K562 (cell line): Measurements from ENCODE around the gene E2F7. TPM values are rescaled to one million over a fixed set of nuclear protein-coding genes. Genes with fewer than 3 reads are reported as not detected.

Experiments
- ATAC-seq: fragments of 200-7000 bp; cut with Tn5 transposase; 3 replicates; pipeline ENCODE4 v1.9.1; 2020; ENCODE audit warnings: moderate library complexity
- BruUV-seq: library from RNA; stranded (reverse); fragments of 400-500 nt; replicated peaks from 2 replicates; lab custom pipeline; 2021; lab: Mats Ljungman, UMichigan
- CTCF ChIA-PET: fragments of 300-600 bp; formaldehyde crosslinking; extraction: SDS; loops from one replicate; lab custom pipeline; 2021; ENCODE audit warnings: low intra/inter-chr PET ratio; lab: Yijun Ruan, JAX
- POLR2A ChIA-PET: fragments of 300-600, 350-650 bp; sonication (Branson Sonifier 250); formaldehyde crosslinking; extraction: SDS; loops from one replicate; lab custom pipeline; 2021; ENCODE audit warnings: antibody characterized with exemption, inconsistent platforms; lab: Yijun Ruan, JAX
- DNase-seq, 4 experiments: peaks; one replicate each; pipeline versions ENCODE4 v3.0.0 to v3.0.0-alpha.2; 2011 to 2018; ENCODE audit warnings: low spot score in 3 of 4, mixed read lengths in 3 of 4; ENCODE audit errors: extremely low read depth in 1 of 4
- FAIRE-seq: peaks from 2 replicates; lab custom pipeline; 2011; peaks lifted over from hg19 to GRCh38; lab: Jason Lieb, UNC
- H2AFZ ChIP-seq: 2 replicates; pipeline ENCODE4 v1.6.0; 2011; ENCODE audit warnings: low read depth, low read length, control low read depth, inconsistent platforms
- H3K27ac ChIP-seq: fragments of 200-600 bp; 3 replicates; pipeline ENCODE4 v1.8.0; 2011; ENCODE audit warnings: low read depth, mild to moderate bottlenecking, control low read depth, inconsistent platforms, low read length, moderate library complexity, mixed read lengths; ENCODE audit errors: extremely low read depth
- H3K27me3 ChIP-seq, 2 experiments: fragments of 300-600 bp in 1 of 2; 2 replicates in 1 of 2; 3 replicates in 1 of 2; pipeline versions ENCODE4 v1.6.0 to v1.8.0; 2011; ENCODE audit warnings: inconsistent platforms in 2 of 2, low read length in 2 of 2, mild to moderate bottlenecking in 1 of 2, mixed read lengths in 1 of 2, moderate library complexity in 1 of 2; ENCODE audit not compliant: control insufficient read depth in 2 of 2, insufficient read depth in 2 of 2
- H3K36me3 ChIP-seq: fragments of 300-600 bp; 3 replicates; pipeline ENCODE4 v1.8.0; 2011; ENCODE audit warnings: mild to moderate bottlenecking, low read length, inconsistent platforms; ENCODE audit not compliant: control insufficient read depth, insufficient read depth
- H3K4me1 ChIP-seq, 2 experiments: fragments of 200-600 bp in 1 of 2; replicated peaks in 1 of 2; 2 replicates in 1 of 2; 3 replicates in 1 of 2; pipeline versions ENCODE4 v1.5.1 to v1.8.0; 2011; ENCODE audit warnings: inconsistent platforms in 2 of 2, low read length in 2 of 2, mild to moderate bottlenecking in 1 of 2, mixed read lengths in 1 of 2, moderate library complexity in 1 of 2; ENCODE audit not compliant: control insufficient read depth in 2 of 2, insufficient read depth in 2 of 2
- H3K4me2 ChIP-seq: 2 replicates; pipeline ENCODE4 v1.6.1; 2011; ENCODE audit warnings: low read length, control low read depth, inconsistent platforms, mixed read lengths; ENCODE audit not compliant: insufficient read depth
- H3K4me3 ChIP-seq: fragments of 200-600 bp; sonication (generic), shearing (Covaris generic); 2 replicates; pipeline ENCODE4 v1.5.1; 2016; ENCODE audit warnings: control low read depth, inconsistent platforms
- H3K79me2 ChIP-seq: fragments of 200-600 bp; 3 replicates; pipeline ENCODE4 v1.8.0; 2011; ENCODE audit warnings: low read length, inconsistent platforms; ENCODE audit not compliant: control insufficient read depth, insufficient read depth
- H3K9ac ChIP-seq, 2 experiments: 2 replicates each; pipeline versions ENCODE4 v1.6.0 to v1.6.1; 2011; ENCODE audit warnings: low read depth in 2 of 2, low read length in 2 of 2, control low read depth in 1 of 2, inconsistent platforms in 1 of 2, mild to moderate bottlenecking in 1 of 2, mixed read lengths in 1 of 2; ENCODE audit not compliant: insufficient read depth in 1 of 2
- H3K9me1 ChIP-seq: one replicate; pipeline ENCODE4 v1.6.0; 2011; ENCODE audit warnings: inconsistent platforms, mild to moderate bottlenecking, low read length, moderate library complexity; ENCODE audit not compliant: control insufficient read depth, insufficient read depth
- H3K9me3 ChIP-seq: replicated peaks from 2 replicates; pipeline ENCODE4 v1.5.1; 2011; ENCODE audit warnings: low read depth, low read length, inconsistent platforms; ENCODE audit not compliant: control insufficient read depth, insufficient read depth
- H4K20me1 ChIP-seq: replicated peaks from 2 replicates; pipeline ENCODE4 v1.6.1; 2011; ENCODE audit warnings: low read length, inconsistent platforms, mixed read lengths; ENCODE audit not compliant: control insufficient read depth, insufficient read depth
- EZH2 ChIP-seq: IDR thresholded peaks from 2 replicates; pipeline ENCODE4 v1.6.1; 2012; ENCODE audit warnings: low read depth, mild to moderate bottlenecking, inconsistent platforms, low read length, borderline replicate concordance
- ILK ChIP-seq: fragments of 450-650 bp; IDR thresholded peaks from 2 replicates; pipeline ENCODE4 v1.6.1; 2016; ENCODE audit warnings: missing genetic modification characterization, low read depth, mild to moderate bottlenecking, missing compliant biosample characterization, moderate library complexity, borderline replicate concordance
- MBD2 ChIP-seq: sonication (generic); IDR thresholded peaks from 2 replicates; pipeline ENCODE4 v1.6.1; 2016; ENCODE audit warnings: low read depth, borderline replicate concordance
- NCOA6 ChIP-seq: fragments of 450-650 bp; IDR thresholded peaks from 2 replicates; pipeline ENCODE4 v1.6.1; 2017; ENCODE audit warnings: mild to moderate bottlenecking
- NONO ChIP-seq, 2 experiments: fragments of 200-400 bp in 1 of 2; fragments of 450-650 bp in 1 of 2; formaldehyde crosslinking in 1 of 2; IDR thresholded peaks; 2 replicates each; pipeline ENCODE4 v1.6.1; 2017; ENCODE audit warnings: low read depth in 2 of 2, mild to moderate bottlenecking in 2 of 2, moderate library complexity in 2 of 2, low read length in 1 of 2
- PYGO2 ChIP-seq: fragments of 450-650 bp; IDR thresholded peaks from 2 replicates; pipeline ENCODE4 v1.6.1; 2016; ENCODE audit warnings: mild to moderate bottlenecking, missing genetic modification characterization, moderate library complexity, missing compliant biosample characterization
- RAD21 ChIP-seq, 2 experiments: fragments of 250-450 bp in 1 of 2; fragments of 450-650 bp in 1 of 2; sonication (Bioruptor Pico) in 1 of 2; formaldehyde crosslinking in 1 of 2; IDR thresholded peaks in 1 of 2; conservative IDR thresholded peaks in 1 of 2; 2 replicates each; pipeline versions ENCODE4 v1.4.0 to v1.8.0; 2020 to 2022; ENCODE audit warnings: mild to moderate bottlenecking in 2 of 2, moderate library complexity in 1 of 2
- RB1 ChIP-seq: fragments of 450-650 bp; IDR thresholded peaks from 2 replicates; pipeline ENCODE4 v1.6.1; 2017; ENCODE audit warnings: low read depth, mild to moderate bottlenecking
- ZNF561 ChIP-seq: fragments of 450-650 bp; formaldehyde crosslinking; conservative IDR thresholded peaks from 2 replicates; pipeline ENCODE4 v1.4.0; 2020; ENCODE audit warnings: mild to moderate bottlenecking, moderate library complexity
- WGBS: fragments of 100-300 bp; shearing (Covaris generic); methylation state at CpG from one replicate; pipeline ENCODE4 v1.1.6; 2016; ENCODE audit warnings: low coverage, mixed read lengths; ENCODE audit not compliant: insufficient coverage; ENCODE audit errors: missing lambda C conversion rate; 5-methylcytosine and 5-hydroxymethylcytosine counted together
- in situ Hi-C: fragments of 300-500 bp; cut with MboI; formaldehyde crosslinking; loops from 4 replicates; pipeline ENCODE4 v1.15.0; 2018; ENCODE audit warnings: inconsistent platforms, mixed read lengths
- intact Hi-C: fragments of 100-400 bp; cut with micrococcal nuclease; formaldehyde crosslinking; loops from 2 replicates; pipeline ENCODE4 v1.14.2; 2022
- polyA plus RNA-seq, 8 experiments: library from polyadenylated mRNA; depleted of rRNA in 4 of 8; stranded (reverse) in 5 of 8; unstranded in 3 of 8; fragments of >200 nt; fragmentation: Nextera tagmentation in 2 of 8; fragmentation: Illumina TruSeq in 1 of 8; extraction: Ambion mirVana in 2 of 8; extraction: Trizol in 1 of 8; gene quantifications; 2 replicates each; pipeline versions ENCODE4 v1.2.1 to v1.2.3, GENCODE V29; 2011 to 2014; ENCODE audit warnings: inconsistent platforms in 1 of 8, missing spikeins in 1 of 8
- total RNA-seq, 7 experiments: library from RNA; depleted of rRNA in 6 of 7; stranded (reverse); fragments of >200 nt in 6 of 7; fragmentation: Illumina TruSeq in 2 of 7; extraction: Trizol in 2 of 7; gene quantifications; 2 replicates each; pipeline versions ENCODE4 v1.2.1 to v1.2.3, GENCODE V29; 2011 to 2021; ENCODE audit warnings: low replicate concordance in 1 of 7
- TF ChIP-seq, protein P1 (sequence below): sonication (generic); IDR thresholded peaks from 2 replicates; pipeline ENCODE4 v1.6.1; 2016
- TF ChIP-seq, protein P2 (sequence below), 2 experiments: fragments of 450-650 bp; conservative IDR thresholded peaks; 2 replicates each; pipeline ENCODE4 v1.6.1; 2017; ENCODE audit warnings: mild to moderate bottlenecking in 2 of 2, moderate library complexity in 2 of 2
- TF ChIP-seq, protein P3 (sequence below): sonication (generic); formaldehyde crosslinking; IDR thresholded peaks from 2 replicates; pipeline ENCODE4 v1.8.1; 2023; ENCODE audit warnings: mild to moderate bottlenecking, missing genetic modification reagents
- TF ChIP-seq, protein P4 (sequence below), 2 experiments: fragments of 450-650 bp in 1 of 2; sonication (generic) in 1 of 2; formaldehyde crosslinking in 1 of 2; IDR thresholded peaks in 1 of 2; conservative IDR thresholded peaks in 1 of 2; 2 replicates each; pipeline versions ENCODE4 v1.6.1 to v1.8.1; 2016 to 2023; ENCODE audit warnings: mild to moderate bottlenecking in 2 of 2, moderate library complexity in 2 of 2, inconsistent platforms in 1 of 2, missing genetic modification reagents in 1 of 2
- TF ChIP-seq, protein P5 (sequence below): fragments of 450-650 bp; IDR thresholded peaks from 2 replicates; pipeline ENCODE4 v1.6.1; 2016
- TF ChIP-seq, protein P6 (sequence below): sonication (generic); formaldehyde crosslinking; IDR thresholded peaks from 2 replicates; pipeline ENCODE4 v1.8.1; 2022; ENCODE audit warnings: missing genetic modification reagents

E2F7 gene
- total and polyA plus RNA-seq, 9 of the 15 experiments (the other 6 are each of a cell fraction or from before 2014, with no cell fraction given) = 3.4 to 13.6 (median 8.1) TPM

DNA sequence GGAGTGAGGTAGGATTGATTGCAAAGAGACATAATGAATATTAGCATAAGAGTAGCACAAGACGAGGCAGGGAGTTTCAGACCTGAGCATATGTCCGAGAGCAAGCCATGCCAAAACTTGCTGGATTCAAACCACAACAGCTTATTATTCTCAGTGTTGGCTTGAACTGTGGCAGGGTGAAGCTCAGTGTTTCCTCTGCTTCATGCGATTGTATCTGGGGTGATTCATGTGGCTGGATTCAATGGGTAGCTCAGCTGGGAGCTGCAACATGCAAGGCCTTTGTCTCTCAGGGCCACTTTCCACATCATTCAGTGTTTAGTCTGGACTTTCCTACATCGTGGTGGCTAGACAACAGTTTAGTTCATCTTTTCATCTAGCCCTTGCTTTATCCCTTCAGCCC, 22.1 kb upstream of the E2F7 start:
- Histone ChIP-seq H3K9me1 (no peaks in the 10 kb centered on the region), H3K27me3 (no peaks in the 10 kb centered on the region), H3K4me3 (no peak overlapping the region), H3K9me3 (no peaks in the 10 kb centered on the region), H2AFZ (no peak overlapping the region), H3K4me1 (no peaks in the 10 kb centered on the region), H3K79me2 (no peaks in the 10 kb centered on the region), H3K27ac (no peak overlapping the region), H3K36me3 (no peaks in the 10 kb centered on the region), H3K9ac (no peak overlapping the region), H4K20me1 (no peaks in the 10 kb centered on the region), H3K4me2 (no peak overlapping the region)
- intact Hi-C loops = no loop called here
- ATAC-seq (no peak), DNase-seq (no peak), FAIRE-seq (no peak)
- no TSS peak for BruUV-seq
- in situ Hi-C loops = no loop called here
- ChIA-PET POLR2A (interaction anchor here (1.4 kb wide), 1 partner anchor 11 kb away, joined by 3 read pairs; no protein-coding TSS in a partner anchor), CTCF (no interaction called here)
- WGBS = 4% methylated on average over 4 of the region's 4 CpGs
- no peak for TF ChIP-seq RAD21 (CRISPR knock-in tag; conservative IDR thresholded peaks at IDR 0.05 in 1 of 2, IDR thresholded peaks at IDR 0.05 in 1 of 2)
- TF ChIP-seq, protein P1, sequence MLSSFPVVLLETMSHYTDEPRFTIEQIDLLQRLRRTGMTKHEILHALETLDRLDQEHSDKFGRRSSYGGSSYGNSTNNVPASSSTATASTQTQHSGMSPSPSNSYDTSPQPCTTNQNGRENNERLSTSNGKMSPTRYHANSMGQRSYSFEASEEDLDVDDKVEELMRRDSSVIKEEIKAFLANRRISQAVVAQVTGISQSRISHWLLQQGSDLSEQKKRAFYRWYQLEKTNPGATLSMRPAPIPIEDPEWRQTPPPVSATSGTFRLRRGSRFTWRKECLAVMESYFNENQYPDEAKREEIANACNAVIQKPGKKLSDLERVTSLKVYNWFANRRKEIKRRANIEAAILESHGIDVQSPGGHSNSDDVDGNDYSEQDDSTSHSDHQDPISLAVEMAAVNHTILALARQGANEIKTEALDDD = no peak
- no peak for TF ChIP-seq RB1
- TF ChIP-seq, protein P2, sequence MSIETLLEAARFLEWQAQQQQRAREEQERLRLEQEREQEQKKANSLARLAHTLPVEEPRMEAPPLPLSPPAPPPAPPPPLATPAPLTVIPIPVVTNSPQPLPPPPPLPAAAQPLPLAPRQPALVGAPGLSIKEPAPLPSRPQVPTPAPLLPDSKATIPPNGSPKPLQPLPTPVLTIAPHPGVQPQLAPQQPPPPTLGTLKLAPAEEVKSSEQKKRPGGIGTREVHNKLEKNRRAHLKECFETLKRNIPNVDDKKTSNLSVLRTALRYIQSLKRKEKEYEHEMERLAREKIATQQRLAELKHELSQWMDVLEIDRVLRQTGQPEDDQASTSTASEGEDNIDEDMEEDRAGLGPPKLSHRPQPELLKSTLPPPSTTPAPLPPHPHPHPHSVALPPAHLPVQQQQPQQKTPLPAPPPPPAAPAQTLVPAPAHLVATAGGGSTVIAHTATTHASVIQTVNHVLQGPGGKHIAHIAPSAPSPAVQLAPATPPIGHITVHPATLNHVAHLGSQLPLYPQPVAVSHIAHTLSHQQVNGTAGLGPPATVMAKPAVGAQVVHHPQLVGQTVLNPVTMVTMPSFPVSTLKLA (conservative IDR thresholded peaks at IDR 0.05) = no peak
- no peak for TF ChIP-seq NCOA6
- TF ChIP-seq, protein P3, sequence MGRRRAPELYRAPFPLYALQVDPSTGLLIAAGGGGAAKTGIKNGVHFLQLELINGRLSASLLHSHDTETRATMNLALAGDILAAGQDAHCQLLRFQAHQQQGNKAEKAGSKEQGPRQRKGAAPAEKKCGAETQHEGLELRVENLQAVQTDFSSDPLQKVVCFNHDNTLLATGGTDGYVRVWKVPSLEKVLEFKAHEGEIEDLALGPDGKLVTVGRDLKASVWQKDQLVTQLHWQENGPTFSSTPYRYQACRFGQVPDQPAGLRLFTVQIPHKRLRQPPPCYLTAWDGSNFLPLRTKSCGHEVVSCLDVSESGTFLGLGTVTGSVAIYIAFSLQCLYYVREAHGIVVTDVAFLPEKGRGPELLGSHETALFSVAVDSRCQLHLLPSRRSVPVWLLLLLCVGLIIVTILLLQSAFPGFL (CRISPR knock-in tag) = no peak
- no peak for TF ChIP-seq MBD2
- TF ChIP-seq, protein P4, sequence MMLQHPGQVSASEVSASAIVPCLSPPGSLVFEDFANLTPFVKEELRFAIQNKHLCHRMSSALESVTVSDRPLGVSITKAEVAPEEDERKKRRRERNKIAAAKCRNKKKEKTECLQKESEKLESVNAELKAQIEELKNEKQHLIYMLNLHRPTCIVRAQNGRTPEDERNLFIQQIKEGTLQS (IDR thresholded peaks at IDR 0.05) = no peak
- TF ChIP-seq, protein P4 (CRISPR knock-in tag; conservative IDR thresholded peaks at IDR 0.05) = no peak
- TF ChIP-seq NONO (IDR thresholded peaks at IDR 0.05; ENCODE audit: low read depth in 2 of 2, low read length in 1 of 2) = no peak
- TF ChIP-seq, protein P5, sequence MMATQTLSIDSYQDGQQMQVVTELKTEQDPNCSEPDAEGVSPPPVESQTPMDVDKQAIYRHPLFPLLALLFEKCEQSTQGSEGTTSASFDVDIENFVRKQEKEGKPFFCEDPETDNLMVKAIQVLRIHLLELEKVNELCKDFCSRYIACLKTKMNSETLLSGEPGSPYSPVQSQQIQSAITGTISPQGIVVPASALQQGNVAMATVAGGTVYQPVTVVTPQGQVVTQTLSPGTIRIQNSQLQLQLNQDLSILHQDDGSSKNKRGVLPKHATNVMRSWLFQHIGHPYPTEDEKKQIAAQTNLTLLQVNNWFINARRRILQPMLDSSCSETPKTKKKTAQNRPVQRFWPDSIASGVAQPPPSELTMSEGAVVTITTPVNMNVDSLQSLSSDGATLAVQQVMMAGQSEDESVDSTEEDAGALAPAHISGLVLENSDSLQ = no peak
- TF ChIP-seq, protein P6, sequence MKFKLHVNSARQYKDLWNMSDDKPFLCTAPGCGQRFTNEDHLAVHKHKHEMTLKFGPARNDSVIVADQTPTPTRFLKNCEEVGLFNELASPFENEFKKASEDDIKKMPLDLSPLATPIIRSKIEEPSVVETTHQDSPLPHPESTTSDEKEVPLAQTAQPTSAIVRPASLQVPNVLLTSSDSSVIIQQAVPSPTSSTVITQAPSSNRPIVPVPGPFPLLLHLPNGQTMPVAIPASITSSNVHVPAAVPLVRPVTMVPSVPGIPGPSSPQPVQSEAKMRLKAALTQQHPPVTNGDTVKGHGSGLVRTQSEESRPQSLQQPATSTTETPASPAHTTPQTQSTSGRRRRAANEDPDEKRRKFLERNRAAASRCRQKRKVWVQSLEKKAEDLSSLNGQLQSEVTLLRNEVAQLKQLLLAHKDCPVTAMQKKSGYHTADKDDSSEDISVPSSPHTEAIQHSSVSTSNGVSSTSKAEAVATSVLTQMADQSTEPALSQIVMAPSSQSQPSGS (CRISPR knock-in tag) = no peak
- no peak for TF ChIP-seq EZH2
- no peak for TF ChIP-seq ILK (tag)
- TF ChIP-seq ZNF561 (CRISPR knock-in tag) = no peak
- no peak for TF ChIP-seq PYGO2 (tag)
